Stimulated activated CD8-positive, alpha-beta memory T cell treated with anti-CD3 and anti-CD28 coated beads, Interleukin-4, amount 100 ng/mL, for 1 hour (primary cell): ENCODE results near the gene MCC.
"Not testable (repeated sequence)": the region's sequence is repeated elsewhere in the genome, so short reads cannot be mapped to it uniquely, and the experiment has no call there.

ENCODE experiments used
- DNase-seq, 2 donors: peaks; one replicate each; pipeline ENCODE4 v3.0.0-alpha.2; 2020; ENCODE audit warnings: low read depth in 2 of 2, low spot score in 1 of 2

The MCC gene

DNA sequence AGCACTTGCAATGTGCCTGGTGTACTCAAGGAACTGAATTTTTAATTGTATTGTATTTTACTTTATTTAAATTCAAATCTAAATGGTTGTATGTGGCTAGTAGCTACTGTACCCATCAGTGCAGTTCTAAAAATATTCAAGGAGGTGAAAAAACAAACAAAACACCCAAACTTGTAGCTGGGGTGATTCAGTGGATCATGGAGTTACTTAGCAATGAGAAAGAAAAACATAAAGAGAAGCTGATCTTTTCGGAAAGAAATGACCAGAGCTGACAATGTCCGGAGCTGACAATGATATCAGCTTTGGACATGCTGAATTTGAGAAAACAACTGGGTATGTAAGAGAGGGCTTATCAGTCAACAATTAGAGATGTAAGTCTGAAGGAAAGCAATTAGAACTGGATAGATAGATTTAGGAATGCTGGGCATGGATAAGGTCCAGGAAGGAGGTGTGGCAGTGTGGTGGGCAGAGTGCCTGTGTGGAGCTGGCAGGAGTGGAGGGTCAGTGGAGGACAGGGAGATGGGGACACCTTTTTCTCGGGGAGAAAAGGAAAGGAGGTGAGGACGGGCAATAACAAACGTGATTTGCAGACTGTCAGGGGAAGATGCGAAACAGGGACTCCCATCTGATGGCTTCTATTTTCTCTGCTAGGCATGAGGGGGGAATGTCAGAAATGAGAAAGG is 398.5 kb downstream of the MCC start:
- no peak for DNase-seq

DNA sequence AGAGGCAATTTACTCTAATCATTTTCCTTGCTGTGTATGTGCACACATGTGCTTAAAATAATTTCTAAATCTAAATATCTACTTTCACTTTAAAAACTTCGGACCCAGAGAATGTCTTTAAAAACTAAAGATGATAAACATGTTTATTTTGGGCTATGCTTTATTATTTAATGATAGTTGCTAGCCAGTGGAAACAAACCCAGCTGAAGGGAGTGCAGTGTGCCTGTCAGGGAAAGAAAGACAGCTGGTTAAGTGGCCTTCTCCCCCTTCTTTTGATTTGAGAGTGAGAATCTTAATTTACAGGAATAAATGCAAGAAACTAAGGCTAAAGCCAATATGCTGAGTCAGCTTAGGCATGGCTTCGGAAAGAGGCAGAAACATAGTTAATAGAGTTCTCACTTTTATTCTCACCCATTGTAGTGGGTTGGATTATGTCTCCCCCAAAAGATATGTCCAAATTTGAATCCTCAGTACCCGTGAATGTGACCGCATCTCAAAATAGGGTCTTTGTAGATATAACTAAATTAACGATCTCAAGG is 400.2 kb downstream of the MCC start:
- DNase-seq: no peak

DNA sequence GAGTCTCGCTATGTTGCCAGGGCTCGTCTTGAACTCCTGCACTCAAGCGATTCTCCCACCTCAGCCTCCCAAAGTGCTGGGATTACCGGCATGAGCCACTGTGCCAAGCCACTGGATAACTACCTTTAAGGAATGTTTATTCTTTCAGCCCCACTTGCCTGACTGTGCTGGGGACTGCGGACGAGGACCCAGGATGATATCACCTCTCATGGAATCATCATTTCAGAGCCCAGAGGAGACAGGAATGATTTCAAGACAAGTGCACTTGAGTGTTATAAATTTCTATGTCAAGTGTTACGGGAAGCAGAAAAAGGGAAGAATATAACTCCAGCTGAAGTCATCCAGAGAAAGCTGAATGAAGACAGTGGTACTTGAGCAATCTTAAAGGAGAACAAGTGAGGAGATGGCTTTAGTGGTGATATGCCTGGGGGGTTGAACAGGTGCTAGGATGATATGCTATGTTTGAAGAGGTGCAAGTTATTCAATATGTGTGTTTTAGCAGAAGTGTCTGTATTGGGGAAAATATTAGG is 402.3 kb downstream of the MCC start:
- no peak for DNase-seq

DNA sequence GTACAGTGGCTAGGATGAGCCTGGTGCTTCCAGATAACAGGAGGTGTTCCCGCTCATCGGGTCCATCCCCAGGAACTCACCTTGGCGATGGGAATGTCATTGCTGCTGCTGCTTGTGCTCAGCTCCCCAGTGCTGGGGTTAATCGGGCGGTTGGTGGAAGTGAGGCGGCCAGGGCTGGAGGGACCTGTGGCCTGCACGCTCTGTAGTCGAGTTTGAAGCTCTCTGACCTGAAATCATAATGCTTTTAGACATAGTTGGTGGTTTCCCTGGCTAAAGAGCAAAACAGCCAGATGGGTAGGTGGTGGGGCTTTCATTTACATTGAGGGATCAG is 403.2 kb downstream of the MCC start:
- no peak for DNase-seq

DNA sequence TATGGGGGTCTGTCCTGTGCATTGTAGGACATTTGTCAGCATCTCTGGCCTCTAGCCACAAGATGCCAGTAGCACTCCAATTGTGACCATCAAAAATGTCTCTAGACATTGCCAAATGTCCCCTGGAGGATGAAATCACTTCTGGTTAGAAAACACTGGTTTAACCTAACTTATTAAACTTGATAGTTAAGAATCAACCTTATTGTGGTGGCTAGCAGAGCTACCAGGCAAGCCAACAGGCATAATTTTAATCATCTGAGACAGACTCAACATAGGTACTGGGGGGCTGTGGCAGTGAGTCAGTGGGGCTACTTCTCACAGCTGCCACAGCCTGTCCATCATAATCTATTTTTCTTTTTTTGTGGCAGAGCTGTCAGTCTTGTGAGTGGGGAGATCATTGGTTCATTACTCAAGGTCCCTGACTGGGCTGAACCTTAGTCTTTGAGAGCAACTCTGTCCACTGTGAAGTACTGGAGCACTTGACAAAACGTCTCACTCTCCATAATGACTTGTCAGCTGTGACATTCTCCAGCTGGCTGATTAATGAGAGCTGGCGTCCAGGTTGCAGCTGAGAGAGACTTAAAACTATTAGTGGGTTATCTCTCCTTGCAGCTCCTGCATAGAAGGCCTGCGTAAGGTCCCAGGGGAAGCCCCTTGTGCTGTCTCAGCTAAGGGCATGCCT is 403.7 kb downstream of the MCC start:
- no peak for DNase-seq

DNA sequence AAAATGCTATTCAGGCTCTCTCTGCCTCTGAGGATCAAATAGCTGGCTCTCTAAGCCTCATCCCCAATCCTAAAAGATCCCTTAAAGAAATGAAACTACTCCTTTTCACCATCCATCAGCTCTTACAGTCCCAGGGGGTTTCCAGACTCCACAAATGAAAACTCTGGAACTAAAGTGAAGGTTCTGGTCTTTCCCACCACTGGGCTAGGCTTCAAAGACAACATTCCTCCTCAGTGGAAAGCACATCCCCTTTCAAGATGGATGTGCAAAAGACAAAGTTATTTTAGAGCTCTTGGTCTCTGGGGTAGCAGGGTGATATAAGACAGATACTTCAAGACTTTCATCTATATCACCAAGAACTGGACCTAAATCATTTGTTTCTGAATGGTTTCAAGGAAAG is 404.8 kb downstream of the MCC start:
- DNase-seq: no peak

DNA sequence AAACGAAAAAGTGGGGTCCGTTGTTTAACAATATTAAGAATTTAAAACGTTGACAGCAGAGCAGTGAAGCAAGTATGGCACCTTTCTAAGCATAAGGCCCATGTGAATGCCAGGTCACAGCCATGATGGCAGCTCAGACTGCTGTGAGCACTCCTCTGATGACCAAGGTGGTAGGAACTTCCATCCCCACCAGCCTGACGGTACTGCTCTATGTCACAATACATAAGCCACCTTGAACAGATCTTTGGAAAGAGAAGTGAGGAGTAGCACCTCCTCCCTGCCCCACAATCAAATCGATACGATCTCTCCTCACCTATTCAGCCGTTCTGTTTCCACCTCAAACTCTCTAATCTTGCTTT is 405.7 kb downstream of the MCC start:
- no peak for DNase-seq

DNA sequence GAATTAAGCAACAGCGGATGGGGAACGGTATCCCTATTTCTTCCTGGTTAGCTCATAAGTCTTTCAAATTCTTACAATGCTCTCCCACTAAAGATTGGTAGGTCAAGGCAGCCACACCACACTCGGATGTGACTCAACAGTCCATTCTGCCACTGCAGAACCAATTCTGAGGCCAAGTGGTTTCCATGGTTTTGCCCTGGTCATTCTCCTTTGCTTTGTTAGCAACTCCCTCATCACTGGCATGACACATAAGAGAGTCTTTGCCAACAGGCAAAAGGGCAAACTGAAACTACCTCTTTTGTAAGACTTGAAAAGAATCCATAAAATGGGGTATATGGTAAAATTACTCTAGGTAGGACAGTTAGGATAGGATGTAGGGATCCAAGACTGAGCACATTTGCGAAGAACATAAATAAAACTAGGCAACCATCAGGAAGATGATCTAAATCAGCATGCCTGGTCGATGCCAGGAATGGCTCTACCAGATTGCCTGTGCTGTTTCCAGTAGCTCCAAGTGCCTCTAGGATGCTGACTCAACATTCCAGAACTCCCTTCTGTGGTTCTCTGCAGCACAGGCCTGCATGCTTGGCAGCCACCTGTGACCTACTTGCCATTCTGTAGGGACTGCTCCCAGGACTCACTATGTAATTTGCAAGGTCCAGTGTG is 406.2 kb downstream of the MCC start:
- no peak for DNase-seq

DNA sequence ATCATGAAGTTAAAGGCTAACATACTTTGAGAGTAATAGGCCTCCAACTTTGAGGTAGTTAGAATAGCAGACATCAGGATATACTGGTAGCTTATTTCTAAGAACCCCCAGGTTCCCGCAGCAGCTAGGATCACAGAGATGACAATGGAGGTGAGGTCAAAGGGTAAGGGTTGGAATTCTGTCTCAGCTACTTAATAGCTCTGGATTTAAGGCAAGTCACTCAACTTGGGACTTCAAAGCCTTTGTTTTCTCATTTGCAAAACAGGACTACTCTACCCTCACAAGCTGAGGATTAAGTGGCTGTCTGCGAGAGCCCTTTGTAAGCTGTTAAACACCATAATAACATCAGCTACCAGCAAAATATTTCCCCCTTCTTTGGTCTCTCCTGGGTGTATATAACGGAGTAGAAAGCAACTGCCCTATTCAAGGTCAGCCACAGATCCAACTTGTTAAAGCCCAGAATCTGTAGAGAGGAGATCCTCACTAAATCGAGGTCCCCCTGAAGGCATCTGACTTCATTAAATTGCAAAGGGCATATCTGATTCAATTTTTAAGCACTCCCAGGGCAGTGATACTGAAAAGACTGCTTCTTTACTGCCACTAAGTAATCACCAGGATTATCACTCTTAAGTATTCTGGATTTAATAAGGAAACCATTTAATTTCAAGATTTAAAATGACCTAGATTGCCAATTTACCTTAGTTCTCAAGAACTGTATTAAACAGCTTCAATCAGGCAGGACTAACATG is 407.0 kb downstream of the MCC start:
- no peak for DNase-seq

DNA sequence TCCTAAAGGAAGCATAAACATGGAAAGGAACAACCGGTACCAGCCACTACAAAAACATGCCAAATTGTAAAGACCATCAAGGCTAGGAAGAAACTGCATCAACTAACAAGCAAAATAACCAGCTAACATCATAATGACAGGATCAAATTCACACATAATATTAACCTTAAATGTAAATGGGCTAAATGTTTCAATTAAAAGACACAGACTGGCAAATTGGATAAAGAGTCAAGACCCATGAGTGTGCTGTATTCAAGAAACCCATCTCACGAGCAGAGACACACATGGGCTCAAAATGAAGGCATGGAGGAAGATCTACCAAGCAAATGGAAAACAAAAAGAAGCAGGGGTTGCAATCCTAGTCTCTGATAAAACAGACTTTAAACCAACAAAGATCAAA is 411.6 kb downstream of the MCC start:
- DNase-seq: not testable (repeated sequence)

DNA sequence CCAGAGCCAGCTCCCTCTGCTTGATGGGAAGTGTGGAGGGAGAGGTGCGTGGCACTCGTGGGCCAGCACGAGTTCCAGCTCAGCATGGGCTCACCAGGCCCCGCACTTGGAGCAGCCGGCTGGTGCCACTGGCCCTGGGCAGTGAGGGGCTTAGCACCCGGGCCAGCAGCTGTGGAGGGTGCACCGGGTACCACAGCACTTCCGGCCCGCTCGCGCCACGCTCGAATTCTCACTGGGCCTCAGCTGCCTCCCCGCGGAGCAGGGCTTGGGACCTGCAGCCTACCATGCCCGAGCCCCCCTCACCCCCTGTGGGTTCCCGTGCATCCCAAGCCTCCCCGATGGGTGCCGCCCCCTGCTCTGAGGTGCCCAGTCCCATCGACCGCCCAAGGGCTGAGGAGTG is 413.2 kb downstream of the MCC start:
- DNase-seq: no peak

DNA sequence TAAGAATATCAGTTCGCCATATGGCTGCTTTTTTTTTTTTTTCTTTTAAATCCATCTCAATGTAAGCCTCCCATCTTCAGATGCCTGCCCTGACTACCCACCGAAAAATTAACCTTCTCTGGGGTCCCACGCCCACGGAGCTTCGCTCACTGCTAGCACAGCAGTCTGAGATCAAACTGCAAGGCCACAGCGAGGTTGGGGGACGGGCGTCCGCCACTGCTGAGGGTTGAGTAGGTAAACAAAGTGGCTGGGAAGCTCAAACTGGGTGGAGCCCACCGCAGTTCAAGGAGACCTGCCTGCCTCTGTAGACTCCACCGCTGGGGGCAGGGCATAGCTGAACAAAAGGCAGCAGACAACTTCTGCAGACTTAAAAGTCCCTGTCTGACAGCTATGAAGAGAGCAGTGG is 414.6 kb downstream of the MCC start:
- DNase-seq: peak in 1 of 2 donors; percentile 2

DNA sequence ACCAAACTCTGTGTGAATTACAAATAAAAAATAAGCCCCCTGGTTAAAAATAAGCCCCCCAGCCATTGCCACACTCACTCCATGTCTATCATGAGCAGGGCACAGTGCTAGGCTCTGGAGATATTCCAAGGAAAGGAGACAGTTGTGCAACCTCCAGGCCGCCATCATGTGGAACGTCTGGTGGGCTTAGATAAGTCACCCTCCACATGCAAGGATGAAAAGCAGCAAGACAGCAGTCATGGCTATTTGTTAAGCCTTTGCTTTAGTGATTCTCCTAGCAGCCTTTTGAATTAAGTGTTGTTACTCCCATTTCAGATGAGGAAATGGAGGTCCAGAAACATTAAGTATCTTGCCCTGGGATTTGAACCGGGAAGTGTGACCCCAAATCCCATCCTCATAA is 416.9 kb downstream of the MCC start:
- no peak for DNase-seq

DNA sequence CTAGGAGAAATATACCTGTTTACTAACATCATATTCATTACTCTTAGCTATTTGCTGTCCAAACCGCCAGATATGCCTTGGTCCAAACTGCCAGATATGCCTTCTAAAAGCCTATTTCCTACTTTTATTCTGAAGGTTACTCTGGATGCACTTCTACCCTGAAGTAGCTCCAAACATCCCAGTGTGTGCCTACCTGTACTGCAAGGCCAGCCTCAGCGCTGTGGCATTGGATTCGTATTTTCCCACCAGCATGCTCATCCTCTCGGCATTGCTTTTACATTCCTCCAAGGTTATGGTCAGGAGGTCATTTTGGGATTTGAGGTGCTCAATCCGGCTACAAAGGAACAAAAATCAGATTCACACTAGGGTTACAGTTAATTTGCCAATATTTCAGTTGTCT is 417.4 kb downstream of the MCC start:
- no peak for DNase-seq

DNA sequence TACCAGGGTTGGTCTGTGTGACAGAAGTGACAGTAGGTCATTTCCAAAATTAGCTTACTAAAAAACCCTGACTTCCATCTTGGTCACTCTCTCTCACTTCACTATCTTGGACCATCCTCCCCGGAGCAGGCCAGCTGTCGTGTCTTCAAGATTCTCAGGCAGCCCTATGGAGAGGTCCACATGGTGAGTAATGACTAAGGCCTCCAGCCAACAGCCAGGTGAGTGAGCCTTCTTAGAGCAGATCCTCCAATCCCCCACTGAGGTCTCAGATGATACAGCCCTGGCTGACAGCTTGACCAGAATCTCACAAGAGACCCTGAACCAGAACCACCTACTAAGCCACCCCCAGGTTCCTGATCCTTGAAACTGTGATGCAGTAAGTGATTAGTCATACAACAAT is 419.7 kb downstream of the MCC start:
- no peak for DNase-seq

DNA sequence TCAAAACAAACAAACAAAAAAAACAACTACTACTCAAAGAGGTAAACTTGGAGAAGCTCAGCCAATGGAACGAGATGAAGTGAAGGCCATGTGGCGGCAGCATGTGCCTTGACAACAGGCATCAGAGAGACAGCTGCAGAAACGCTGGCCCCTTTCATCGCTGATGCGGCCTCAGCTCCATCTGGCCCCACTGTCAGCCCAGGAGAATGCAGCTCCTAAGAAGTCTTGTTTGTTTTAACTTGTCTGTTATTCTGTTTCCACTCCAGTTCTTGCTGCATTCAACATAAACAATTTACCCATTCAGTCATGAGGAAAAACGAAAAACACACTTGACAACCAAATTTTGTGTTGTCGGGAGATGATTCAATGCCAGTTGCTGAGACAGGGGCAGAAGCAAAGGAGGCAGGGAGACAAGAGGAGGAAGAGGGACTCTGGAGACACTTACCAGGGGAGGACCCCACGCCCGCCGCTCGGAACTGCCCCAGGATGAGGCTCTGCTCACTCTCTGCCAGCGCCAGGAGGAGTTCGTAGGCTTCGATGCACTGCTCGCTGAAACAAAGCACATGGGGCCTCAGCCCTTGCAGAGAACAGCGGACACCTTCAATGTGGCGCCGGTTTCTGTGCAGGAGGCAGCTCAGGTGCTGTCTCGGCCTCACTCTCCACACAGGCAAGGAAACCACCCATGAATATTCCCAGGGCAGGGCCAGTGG is 420.5 kb downstream of the MCC start:
- DNase-seq: no peak

DNA sequence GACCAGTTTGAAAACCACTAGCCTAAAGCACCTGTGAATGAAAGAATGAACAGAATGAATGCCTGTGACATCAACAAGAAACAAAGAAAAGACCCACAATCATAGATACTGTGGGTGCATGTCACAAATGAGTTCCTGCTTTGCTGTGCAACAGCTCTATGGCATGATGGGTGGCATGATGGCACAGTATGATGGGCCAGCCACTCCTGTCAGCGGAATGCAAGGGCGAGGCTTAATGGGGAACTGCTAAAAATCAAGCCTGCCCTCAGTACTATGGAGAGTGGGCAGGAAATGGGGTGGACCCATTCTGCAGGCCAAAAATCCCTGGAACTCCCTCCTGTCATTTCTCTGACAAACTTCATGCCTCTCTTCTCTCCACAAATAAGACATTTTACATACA is 422.6 kb downstream of the MCC start:
- no peak for DNase-seq

DNA sequence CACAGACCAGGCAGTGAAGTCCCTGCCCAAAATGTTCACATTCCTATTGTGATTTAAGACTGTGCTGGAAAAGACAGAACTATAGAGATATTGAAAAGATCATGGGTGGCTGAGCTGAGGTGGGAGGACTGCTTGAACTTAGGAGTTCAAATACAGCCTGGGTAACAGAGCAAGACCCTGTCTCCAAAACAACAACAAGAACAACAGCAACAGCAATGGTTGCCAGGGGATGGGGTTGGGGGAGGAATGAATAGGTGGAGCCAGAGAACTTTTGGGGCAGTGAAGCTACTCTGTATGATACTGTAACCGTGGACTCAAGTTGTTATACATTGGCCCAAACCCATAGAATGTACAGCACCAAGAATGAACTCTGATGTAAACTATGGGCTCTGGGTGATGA is 423.4 kb downstream of the MCC start:
- no peak for DNase-seq

DNA sequence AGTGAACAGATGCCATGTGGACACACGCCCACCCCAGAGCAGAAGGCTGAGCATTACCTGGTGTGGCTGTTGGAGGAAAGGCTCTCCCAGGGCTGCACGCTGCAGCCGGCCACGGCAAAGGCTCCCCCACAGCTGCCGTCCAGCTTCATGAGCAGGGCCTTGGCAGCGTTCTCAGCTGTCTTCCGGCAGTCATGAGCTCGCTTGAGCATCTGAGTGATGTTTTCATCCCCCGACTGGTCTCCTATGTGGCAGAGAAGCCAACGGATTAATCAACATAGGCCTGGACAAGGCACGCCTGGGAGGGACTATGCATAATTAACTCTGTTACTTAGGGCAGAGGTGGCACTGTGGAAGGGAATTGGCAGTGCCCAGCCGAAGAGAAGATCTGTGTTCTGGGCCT is 424.3 kb downstream of the MCC start:
- no peak for DNase-seq

DNA sequence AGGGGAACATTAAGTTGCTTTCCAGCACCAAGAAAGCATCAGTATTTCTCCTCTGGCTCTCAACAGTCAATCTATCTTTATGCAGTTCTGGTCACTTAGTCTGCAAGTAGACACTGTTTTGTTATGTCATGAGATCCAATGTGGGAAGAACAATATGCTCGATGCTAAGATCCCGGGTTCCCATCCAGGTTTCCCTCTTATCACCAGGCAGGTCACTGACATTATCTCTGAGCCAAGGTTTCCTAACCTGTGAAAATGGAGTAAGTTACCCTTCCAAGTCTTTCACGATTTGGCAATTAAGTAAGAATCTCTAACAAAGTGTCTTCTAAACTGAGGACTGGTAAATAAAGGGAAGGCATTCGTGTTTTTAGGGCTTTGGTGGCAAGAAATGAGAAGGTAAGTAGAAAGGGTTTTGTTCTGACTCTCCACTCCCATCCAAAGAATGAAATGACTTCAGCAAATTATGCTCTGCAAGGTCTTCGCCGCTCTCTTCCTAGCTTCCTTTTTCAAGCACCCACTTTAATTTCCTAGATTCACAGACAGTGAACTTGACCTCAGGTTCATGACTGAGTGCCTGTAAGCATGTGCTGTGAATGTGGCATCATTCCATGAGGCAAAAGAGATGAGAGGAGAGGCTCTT is 425.3 kb downstream of the MCC start:
- no peak for DNase-seq
